T-helper 1 cell (primary cell): Measurements from ENCODE around the gene PA2G4.

Experiments
- DNase-seq, 5 donors: peaks; one replicate each; pipeline ENCODE4 v3.0.0-alpha.2; 2012 to 2020

PA2G4 gene

DNA sequence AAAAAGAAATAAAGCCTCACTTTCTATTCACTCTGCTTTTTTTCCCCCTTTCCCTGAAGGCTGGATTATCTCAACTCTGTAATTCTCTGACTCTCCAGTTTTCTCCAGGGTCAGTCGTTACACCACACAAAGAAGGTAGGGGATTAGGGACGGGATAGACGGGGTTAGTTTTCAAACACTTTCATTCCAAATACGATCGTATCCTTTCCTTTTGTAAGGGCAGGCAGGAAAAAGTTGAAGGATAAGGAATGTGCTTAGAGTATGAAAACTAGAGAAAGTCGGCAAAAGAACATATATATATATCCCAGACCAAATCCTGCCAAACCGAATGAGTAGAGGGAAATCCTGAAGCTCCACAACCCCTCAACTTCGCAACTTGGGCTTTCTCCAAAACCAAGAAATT, 23.1 kb downstream of the PA2G4 start:
- DNase-seq = no peak

DNA sequence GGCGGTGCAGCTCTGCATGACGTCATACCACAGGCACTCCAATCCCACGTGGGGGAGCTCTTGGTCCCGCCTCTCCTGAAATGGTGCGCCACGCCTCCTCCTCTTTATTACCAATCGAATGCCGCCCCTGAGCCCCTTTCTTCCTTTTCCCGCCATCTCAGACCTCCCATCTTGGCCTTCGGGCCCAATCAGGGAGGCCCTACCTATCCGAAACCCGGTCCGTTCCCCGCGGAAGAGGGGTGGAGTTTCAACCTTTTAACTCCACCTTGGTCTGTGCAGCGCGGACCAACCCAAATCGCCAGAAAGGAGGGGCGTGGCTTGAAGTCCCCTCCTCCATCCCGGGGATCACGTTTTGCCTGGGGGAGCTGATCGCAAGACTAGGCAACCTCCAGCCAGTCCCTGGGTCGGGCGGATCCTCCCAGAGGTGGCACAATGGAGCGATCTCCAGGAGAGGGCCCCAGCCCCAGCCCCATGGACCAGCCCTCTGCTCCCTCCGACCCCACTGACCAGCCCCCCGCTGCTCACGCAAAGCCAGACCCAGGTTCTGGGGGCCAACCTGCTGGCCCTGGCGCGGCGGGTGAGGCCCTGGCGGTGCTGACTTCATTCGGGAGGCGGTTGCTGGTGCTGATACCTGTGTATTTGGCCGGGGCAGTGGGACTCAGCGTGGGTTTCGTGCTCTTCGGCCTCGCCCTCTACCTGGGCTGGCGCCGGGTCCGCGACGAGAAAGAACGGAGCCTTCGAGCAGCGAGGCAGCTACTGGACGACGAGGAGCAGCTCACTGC, 23.7 kb downstream of the PA2G4 start, which contains the start of gene ESYT1:
TSS of gene ESYT1 (plus strand) at position 380 of the 782 bp plus-strand sequence. CDS start at position 433, 53 bp downstream.
- DNase-seq = peak; percentile 94 to 100 (median 97)

DNA sequence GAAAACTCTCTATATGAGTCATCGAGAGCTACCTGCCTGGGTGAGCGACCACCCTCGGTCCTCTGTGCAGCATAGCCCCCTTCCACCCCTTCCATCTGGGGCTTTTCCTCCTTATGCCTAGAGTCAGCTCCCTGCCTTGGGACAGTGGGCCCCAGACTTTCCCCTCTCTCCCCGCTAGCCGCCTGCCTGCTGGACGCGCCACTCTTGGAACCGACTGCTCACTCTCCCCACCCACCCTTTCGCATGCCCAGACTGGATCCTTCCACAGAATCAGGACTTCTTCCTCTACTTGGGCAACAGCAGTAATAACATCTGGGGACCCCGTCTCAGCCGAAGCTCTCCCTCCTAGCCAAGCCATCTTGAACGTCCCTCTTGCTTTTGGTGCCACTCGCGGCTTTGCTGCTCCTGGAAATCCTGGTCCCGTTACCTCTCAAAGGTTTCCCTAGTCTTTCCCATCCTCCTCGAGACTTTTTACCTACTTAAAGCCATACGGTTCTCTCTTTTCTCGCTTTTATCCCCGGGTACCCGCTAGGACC, 24.4 kb downstream of the PA2G4 start:
- peak in 1 of 5 donors; percentile 21 for DNase-seq

DNA sequence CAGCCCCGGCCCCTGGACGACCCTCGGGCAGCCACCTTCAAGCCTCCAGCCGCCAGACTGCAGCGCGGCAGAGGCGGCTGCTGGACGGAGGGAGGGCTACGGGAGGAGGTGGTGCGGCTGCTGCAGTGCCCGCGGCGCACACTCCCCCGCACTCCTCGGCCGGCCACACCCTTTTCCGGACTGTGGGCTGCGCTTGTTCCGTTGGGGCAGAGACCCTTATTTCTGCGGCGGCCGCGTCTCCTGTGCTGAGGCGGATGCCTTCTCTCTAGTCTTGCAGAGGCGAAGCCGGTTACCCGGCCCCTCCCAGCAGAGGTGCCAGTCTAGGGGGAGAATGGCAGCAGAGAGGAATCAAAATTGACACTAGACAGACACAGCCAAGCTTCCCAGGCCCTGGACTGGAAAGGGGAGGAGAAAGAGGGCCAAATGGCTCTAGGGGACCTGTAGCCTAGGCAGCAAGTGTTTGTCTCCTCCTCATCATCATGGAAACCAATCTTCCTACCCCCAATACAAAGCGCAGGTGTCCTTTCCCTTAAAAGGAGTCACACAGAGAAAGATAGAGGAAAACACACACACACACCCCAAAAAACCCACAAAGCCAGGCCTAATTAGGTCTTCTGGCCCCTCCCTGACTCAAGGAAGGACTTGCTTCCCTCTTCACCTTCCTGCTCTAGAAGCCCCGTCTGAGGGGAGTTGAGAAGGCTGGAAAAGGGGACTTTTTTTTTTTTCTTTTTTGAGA, 25.0 kb downstream of the PA2G4 start:
- DNase-seq = peak; percentile 54 to 88 (median 59)

DNA sequence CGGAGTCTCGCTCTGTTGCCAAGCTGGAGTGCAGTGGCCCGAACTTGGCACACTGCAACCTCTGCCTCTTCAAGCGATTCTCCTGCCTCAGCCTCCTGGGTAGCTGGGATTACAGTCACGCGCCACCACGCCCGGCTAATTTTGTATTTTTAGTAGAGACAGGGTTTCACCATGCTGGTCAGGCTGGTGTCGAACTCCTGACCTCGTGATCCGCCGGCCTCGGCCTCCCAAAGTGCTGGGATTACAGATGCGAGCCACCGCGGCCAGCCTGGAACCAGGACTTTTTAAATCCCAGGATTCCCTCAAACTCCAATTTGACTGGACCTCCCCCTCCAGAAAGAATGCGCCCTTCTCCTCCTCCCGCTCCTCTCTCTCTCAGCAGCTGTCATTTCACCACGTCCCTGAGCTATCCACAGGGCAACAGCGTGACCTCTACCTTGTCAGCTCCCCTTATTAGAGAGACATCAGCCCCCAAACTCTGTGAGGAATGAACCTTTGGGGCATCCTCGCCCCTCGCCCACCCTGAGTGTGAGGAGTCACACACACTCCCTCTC, 25.7 kb downstream of the PA2G4 start:
- DNase-seq = no peak

GRCh38 chr12:56130876-56131275, 26.5 kb downstream of the PA2G4 start:
- no peak for DNase-seq

DNA sequence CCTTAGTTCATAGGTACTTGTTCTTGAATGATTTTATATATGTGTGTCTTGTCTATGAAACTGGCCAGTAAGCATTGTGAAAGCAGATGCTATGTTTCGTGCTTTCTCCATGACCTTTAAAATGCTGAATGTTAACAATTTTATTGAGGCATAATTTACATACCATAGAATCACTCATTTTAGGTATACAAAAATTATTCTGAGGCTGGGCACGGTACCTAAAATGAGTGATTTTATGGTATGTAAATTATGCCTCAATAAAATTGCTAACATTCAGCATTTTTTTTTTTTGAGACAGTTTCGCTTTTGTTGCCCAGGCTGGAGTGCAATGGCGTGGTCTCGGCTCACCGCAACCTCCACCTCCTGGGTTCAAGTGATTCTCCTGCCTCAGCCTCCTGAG, 30.5 kb downstream of the PA2G4 start:
- no peak for DNase-seq

GRCh38 chr12:56137853-56138571, 33.7 kb downstream of the PA2G4 start:
- DNase-seq = no peak

GRCh38 chr12:56141946-56142784, 37.8 kb downstream of the PA2G4 start:
- no peak for DNase-seq

DNA sequence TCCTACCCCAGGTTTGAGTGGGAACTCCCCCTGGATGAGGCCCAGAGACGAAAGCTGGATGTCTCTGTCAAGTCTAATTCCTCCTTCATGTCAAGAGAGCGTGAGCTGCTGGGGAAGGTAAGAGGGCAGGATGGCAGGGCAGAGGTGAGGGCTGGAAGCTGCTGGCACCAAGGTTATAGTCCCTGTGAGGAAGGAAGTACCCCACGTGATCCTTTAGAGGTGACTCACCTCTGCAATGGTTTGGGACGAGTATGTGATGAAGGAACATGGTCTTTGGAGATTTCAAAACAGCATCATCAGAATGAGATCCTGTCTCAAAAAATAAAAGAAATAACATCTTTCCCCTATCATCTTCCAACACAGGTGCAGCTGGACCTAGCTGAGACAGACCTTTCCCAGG, 38.9 kb downstream of the PA2G4 start:
- DNase-seq = no peak

DNA sequence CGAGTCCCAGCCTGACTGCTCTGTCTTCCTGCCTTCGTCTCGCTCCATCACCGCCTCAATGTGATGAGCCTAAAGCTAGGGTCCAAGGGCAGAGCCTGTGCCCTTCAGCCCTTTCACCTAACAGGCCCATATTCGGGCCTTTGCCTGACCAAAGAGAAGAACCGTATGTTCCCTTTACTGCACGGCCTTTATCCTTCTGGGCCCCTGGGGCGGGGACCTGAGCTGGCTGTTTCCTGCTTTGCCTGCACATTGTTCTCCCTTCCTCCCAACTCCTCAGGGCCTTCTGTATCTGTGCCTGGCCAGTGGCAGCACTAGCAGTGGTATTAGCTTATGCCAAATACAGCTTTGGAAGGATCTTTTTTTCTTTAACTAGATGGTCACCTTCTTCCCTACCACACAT, 39.5 kb downstream of the PA2G4 start:
- no peak for DNase-seq

DNA sequence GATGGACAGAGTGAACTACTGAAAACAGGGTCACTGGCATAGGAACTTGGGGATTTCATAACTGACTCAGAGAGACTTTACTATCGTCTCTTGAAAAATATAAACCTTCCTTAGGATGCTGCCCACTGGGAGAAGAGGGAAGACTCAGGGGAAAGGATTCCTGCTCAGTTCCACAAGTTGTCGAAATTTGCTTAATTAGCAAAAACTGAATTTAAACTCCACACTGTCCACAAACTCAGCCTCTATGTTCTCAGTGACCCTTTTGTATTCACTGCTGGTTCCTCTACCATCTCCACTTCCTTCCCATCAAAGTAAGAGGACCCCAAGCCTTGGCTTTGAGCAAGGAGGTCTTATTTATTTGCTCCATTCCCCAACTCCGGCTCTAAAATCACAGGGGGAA, 40.9 kb downstream of the PA2G4 start:
- no peak for DNase-seq

- DNase-seq = no peak
These were observed 42.4 kb downstream of the PA2G4 start for GRCh38 chr12:56146492-56147460.

DNA sequence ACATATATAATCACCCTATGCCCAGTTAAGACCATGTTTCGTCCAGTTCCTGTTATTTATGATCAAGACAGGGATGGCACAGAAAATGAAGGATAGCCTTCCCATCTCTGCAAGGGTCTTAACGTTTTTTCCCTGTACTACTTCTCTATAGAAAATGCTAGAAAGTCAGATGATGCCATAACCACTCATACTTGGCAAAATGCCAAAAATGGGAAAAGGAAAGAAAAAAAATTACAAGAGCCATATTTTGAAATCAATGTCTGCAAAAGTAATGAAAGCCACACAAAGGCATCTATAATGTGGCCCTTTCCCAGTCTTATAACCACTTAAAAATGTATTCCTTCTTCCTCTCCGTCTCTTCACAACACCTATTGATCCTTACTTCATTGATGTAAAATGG, 46.2 kb downstream of the PA2G4 start:
- DNase-seq = no peak

DNA sequence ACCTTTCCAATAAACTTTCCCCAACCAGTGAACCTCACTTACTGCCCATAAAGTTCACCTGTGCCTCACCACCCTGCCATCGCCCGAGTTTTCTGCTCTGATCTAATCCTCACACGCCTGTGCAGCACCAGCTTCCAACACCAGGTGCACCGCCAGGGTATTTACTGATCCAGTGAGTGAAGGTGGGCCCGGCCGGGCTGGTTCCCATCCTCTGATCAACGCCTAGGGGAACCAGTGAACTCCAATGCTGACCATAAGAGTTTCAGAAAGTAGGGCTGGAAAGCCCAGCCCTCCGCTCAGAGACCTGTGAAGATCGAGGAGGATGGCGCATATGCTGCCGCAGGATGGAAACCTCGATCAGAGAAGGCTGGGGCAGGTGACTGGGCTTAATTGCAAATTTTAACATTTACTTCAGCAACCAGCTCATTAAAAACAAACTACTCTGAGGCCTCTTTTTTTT, 47.3 kb downstream of the PA2G4 start:
- DNase-seq = peak; percentile 33 to 73 (median 49)

- DNase-seq = peak; percentile 79 to 95 (median 89)
These were observed 47.9 kb downstream of the PA2G4 start, which contains the start of gene MYL6B for GRCh38 chr12:56152132-56152755. Gene MYL6B (plus strand): TSS chr12:56152587. CDS start chr12:56153919, 1,332 bp downstream.

- no peak for DNase-seq
These were observed 48.7 kb downstream of the PA2G4 start for GRCh38 chr12:56152756-56153677.

DNA sequence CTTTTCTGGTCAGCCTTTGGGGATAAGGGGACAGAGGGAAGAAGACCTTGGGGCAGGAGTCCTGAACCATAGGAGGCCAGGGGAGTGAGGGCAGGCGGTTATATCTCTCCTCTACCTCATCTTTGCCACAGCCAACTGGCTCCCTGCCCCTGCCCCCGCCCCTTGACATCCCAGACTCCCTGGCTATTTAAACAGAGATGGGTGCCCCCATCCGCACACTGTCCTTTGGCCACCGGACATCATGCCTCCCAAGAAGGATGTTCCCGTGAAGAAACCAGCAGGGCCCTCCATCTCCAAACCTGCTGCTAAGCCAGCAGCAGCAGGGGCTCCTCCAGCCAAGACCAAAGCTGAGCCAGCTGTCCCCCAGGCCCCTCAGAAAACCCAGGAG, 49.3 kb downstream of the PA2G4 start:
- no peak for DNase-seq
